Liver (tissue), 9 donors: ENCODE data around the gene KLHL2. TPM values are rescaled to one million over a fixed set of nuclear protein-coding genes. Genes with fewer than 3 reads are reported as not detected.

Experiments
- DNase-seq: peaks from one replicate; pipeline ENCODE4 v3.0.0-alpha.2; 2017; ENCODE audit warnings: low spot score
- H3K27ac ChIP-seq, 2 donors: one replicate each; pipeline ENCODE4 v1.7.0; 2013; ENCODE audit warnings: inconsistent platforms in 2 of 2, low read length in 2 of 2, control low read depth in 1 of 2, low read depth in 1 of 2, mild to moderate bottlenecking in 1 of 2
- H3K27me3 ChIP-seq, 4 donors: one replicate each; pipeline versions ENCODE4 v1.6.1 to v1.7.0; 2013; ENCODE audit warnings: low read length in 3 of 4, inconsistent platforms in 1 of 4, mild to moderate bottlenecking in 1 of 4, moderate library complexity in 1 of 4; ENCODE audit not compliant: control insufficient read depth in 4 of 4, insufficient read depth in 4 of 4
- H3K36me3 ChIP-seq, 4 donors: one replicate each; pipeline versions ENCODE4 v1.6.1 to v1.7.0; 2013; ENCODE audit warnings: low read length in 3 of 4, mild to moderate bottlenecking in 3 of 4, low read depth in 1 of 4, moderate library complexity in 1 of 4; ENCODE audit not compliant: control insufficient read depth in 4 of 4, insufficient read depth in 3 of 4
- H3K4me1 ChIP-seq, 4 donors: one replicate each; pipeline versions ENCODE4 v1.6.1 to v1.7.0; 2013; ENCODE audit warnings: low read length in 3 of 4, mild to moderate bottlenecking in 3 of 4, moderate library complexity in 1 of 4; ENCODE audit not compliant: control insufficient read depth in 4 of 4, insufficient read depth in 4 of 4
- H3K4me3 ChIP-seq, 3 donors: one replicate each; pipeline versions ENCODE4 v1.6.1 to v1.7.0; 2013; ENCODE audit warnings: low read length in 3 of 3, control low read depth in 1 of 3, low read depth in 1 of 3, mild to moderate bottlenecking in 1 of 3
- H3K9ac ChIP-seq, 2 donors: one replicate each; pipeline ENCODE4 v1.7.0; 2013; ENCODE audit warnings: low read length in 2 of 2, mild to moderate bottlenecking in 2 of 2, moderate library complexity in 2 of 2, control low read depth in 1 of 2, low read depth in 1 of 2
- H3K9me3 ChIP-seq, 4 donors: one replicate each; pipeline versions ENCODE4 v1.6.1 to v1.7.0; 2013; ENCODE audit warnings: low read length in 3 of 4; ENCODE audit not compliant: control insufficient read depth in 4 of 4
- FOXA1 ChIP-seq: IDR thresholded peaks from 2 replicates; pipeline ENCODE4 v1.6.1; 2016; ENCODE audit warnings: antibody characterized with exemption
- FOXA2 ChIP-seq: IDR thresholded peaks from 2 replicates; pipeline ENCODE4 v1.6.1; 2016; ENCODE audit warnings: antibody characterized with exemption
- GABPA ChIP-seq, 2 donors: IDR thresholded peaks in 1 of 2; conservative IDR thresholded peaks in 1 of 2; 2 replicates each; pipeline ENCODE4 v1.6.1; 2016; ENCODE audit warnings: antibody characterized with exemption in 2 of 2, mild to moderate bottlenecking in 1 of 2, moderate library complexity in 1 of 2
- HNF4A ChIP-seq, 2 donors: conservative IDR thresholded peaks; 2 replicates each; pipeline ENCODE4 v1.6.1; 2016; ENCODE audit warnings: antibody characterized with exemption in 2 of 2, mild to moderate bottlenecking in 2 of 2
- JUND ChIP-seq, 2 donors: IDR thresholded peaks; 2 replicates each; pipeline ENCODE4 v1.6.1; 2016; ENCODE audit warnings: antibody characterized with exemption in 2 of 2
- NR2F2 ChIP-seq: IDR thresholded peaks from 2 replicates; pipeline ENCODE4 v1.6.1; 2016; ENCODE audit warnings: antibody characterized with exemption
- RAD21 ChIP-seq, 2 donors: IDR thresholded peaks; 2 replicates each; pipeline ENCODE4 v1.6.1; 2016; ENCODE audit warnings: antibody characterized with exemption in 2 of 2, mild to moderate bottlenecking in 2 of 2
- SP1 ChIP-seq: IDR thresholded peaks from 2 replicates; pipeline ENCODE4 v1.6.1; 2018; ENCODE audit warnings: antibody characterized with exemption, mild to moderate bottlenecking
- YY1 ChIP-seq: IDR thresholded peaks from 2 replicates; pipeline ENCODE4 v1.6.1; 2016; ENCODE audit warnings: antibody characterized with exemption, mild to moderate bottlenecking
- WGBS: extraction: QIAGEN DNeasy Blood & Tissue Kit; methylation state at CpG from one replicate; pipeline ENCODE4 v1.1.7; 2013; 5-methylcytosine and 5-hydroxymethylcytosine counted together
- polyA plus RNA-seq, 2 donors: library from polyadenylated mRNA; stranded (reverse) in 1 of 2; unstranded in 1 of 2; fragments of 200-250 nt in 1 of 2; fragments of >200 nt in 1 of 2; fragmentation: Nextera tagmentation in 1 of 2; extraction: Ambion mirVana in 1 of 2; gene quantifications; one replicate each; pipeline versions ENCODE4 v1.2.1 to v1.2.3, GENCODE V29; 2013 to 2015
- total RNA-seq, 2 donors: library from RNA; depleted of rRNA; stranded (reverse); fragments of >200 nt; gene quantifications; one replicate each; pipeline ENCODE4 v1.2.3, GENCODE V29; 2014
- TF ChIP-seq, protein P1 (sequence below): fragments of 150-350 bp; IDR thresholded peaks from 2 replicates; pipeline ENCODE4 v1.5.1; 2017; ENCODE audit warnings: improper control_type of control experiment, low read depth, low read length; ENCODE audit not compliant: missing input control
- TF ChIP-seq, protein P2 (sequence below): IDR thresholded peaks from 2 replicates; pipeline ENCODE4 v1.6.1; 2016; ENCODE audit warnings: antibody characterized with exemption
- TF ChIP-seq, protein P3 (sequence below): IDR thresholded peaks from 2 replicates; pipeline ENCODE4 v1.6.1; 2016; ENCODE audit warnings: antibody characterized with exemption, mild to moderate bottlenecking
- donor health status: healthy.
- donor health status: healthy.
- donor health status: healthy.
- donor health status: healthy.
- donor health status: healthy.

The KLHL2 gene
- total and polyA plus RNA-seq, 4 donors = 10.0 to 37.9 (median 13.6) TPM

DNA sequence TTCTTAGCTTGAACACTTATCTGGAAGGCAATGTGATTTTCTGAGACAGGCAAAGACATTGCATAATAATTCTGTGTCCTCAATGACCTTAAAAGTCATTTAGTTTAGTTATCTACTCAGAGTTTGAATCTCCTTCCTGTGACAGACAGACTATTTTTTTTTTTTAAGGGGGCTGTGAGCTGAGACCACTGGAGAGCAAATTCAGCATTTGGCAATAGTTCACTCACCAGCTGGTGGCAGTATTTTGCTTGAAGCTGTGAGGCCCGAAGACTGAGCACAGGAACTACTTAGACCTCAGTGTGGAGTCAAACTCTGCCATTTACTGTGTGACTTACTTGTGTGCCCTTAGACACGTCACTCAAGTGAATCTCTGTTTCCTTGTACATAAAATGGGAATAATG is 148.5 kb downstream of the KLHL2 start:
- Histone ChIP-seq H3K4me3 (no peak overlapping the region), H3K9me3 (no peaks in the 10 kb centered on the region), H3K9ac (no peak overlapping the region), H3K4me1 (peaks cover 0 to 2% (median 0%) of the 10 kb centered on the region in 4 donors), H3K36me3 (no peaks in the 10 kb centered on the region), H3K27me3 (no peaks in the 10 kb centered on the region), H3K27ac (no peak overlapping the region)
- DNase-seq = no peak
- TF ChIP-seq YY1 (no peak), RAD21 (IDR thresholded peaks at IDR 0.05) (peak; percentile 79), JUND (IDR thresholded peaks at IDR 0.05) (peak in 1 of 2 donors; percentile 19), SP1 (no peak), NR2F2 (no peak), FOXA2 (no peak), HNF4A (conservative IDR thresholded peaks at IDR 0.05) (no peak), GABPA (IDR thresholded peaks at IDR 0.05 in 1 of 2, conservative IDR thresholded peaks at IDR 0.05 in 1 of 2) (no peak)
- TF ChIP-seq, protein P1, sequence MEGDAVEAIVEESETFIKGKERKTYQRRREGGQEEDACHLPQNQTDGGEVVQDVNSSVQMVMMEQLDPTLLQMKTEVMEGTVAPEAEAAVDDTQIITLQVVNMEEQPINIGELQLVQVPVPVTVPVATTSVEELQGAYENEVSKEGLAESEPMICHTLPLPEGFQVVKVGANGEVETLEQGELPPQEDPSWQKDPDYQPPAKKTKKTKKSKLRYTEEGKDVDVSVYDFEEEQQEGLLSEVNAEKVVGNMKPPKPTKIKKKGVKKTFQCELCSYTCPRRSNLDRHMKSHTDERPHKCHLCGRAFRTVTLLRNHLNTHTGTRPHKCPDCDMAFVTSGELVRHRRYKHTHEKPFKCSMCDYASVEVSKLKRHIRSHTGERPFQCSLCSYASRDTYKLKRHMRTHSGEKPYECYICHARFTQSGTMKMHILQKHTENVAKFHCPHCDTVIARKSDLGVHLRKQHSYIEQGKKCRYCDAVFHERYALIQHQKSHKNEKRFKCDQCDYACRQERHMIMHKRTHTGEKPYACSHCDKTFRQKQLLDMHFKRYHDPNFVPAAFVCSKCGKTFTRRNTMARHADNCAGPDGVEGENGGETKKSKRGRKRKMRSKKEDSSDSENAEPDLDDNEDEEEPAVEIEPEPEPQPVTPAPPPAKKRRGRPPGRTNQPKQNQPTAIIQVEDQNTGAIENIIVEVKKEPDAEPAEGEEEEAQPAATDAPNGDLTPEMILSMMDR = peak; percentile 43
- TF ChIP-seq, protein P2, sequence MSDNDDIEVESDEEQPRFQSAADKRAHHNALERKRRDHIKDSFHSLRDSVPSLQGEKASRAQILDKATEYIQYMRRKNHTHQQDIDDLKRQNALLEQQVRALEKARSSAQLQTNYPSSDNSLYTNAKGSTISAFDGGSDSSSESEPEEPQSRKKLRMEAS = no peak
- 8% methylated on average over 2 of the region's 2 CpGs for WGBS

DNA sequence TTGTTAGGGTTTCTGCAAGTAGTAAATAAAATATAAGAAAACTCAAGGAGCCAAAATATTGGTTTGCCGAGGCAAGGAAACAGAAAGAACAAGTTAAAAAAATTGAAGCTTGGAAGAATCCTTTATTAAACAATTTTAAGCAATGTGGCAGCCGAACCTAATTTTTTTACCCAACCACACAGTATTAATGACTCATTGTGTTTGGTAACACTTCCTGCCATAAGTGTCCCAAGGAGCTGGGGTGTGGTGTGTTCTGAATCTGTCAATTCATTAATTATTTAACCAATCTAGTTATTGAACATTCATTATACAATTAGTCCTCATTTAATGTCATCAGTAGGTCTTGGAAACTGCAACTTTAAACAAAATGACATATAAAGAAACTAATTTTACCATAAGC is 152.1 kb downstream of the KLHL2 start:
- no peak overlapping the region for H3K27ac ChIP-seq
- H3K4me1 ChIP-seq = peaks cover 0 to 2% (median 0%) of the 10 kb centered on the region in 4 donors
- 77% methylated on average over 2 of the region's 2 CpGs for WGBS
- no peaks in the 10 kb centered on the region for H3K36me3 ChIP-seq
- no peaks in the 10 kb centered on the region for H3K27me3 ChIP-seq
- no peak overlapping the region for H3K4me3 ChIP-seq
- DNase-seq = no peak
- no peaks in the 10 kb centered on the region for H3K9me3 ChIP-seq
- no peak overlapping the region for H3K9ac ChIP-seq
- TF ChIP-seq HNF4A (conservative IDR thresholded peaks at IDR 0.05) (no peak), FOXA2 (no peak), YY1 (no peak), FOXA1 (no peak), SP1 (no peak)
- TF ChIP-seq, protein P3, sequence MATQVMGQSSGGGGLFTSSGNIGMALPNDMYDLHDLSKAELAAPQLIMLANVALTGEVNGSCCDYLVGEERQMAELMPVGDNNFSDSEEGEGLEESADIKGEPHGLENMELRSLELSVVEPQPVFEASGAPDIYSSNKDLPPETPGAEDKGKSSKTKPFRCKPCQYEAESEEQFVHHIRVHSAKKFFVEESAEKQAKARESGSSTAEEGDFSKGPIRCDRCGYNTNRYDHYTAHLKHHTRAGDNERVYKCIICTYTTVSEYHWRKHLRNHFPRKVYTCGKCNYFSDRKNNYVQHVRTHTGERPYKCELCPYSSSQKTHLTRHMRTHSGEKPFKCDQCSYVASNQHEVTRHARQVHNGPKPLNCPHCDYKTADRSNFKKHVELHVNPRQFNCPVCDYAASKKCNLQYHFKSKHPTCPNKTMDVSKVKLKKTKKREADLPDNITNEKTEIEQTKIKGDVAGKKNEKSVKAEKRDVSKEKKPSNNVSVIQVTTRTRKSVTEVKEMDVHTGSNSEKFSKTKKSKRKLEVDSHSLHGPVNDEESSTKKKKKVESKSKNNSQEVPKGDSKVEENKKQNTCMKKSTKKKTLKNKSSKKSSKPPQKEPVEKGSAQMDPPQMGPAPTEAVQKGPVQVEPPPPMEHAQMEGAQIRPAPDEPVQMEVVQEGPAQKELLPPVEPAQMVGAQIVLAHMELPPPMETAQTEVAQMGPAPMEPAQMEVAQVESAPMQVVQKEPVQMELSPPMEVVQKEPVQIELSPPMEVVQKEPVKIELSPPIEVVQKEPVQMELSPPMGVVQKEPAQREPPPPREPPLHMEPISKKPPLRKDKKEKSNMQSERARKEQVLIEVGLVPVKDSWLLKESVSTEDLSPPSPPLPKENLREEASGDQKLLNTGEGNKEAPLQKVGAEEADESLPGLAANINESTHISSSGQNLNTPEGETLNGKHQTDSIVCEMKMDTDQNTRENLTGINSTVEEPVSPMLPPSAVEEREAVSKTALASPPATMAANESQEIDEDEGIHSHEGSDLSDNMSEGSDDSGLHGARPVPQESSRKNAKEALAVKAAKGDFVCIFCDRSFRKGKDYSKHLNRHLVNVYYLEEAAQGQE = no peak
